SK-N-SH (cell line): Measurements from ENCODE around the gene SPEM3. TPM values are rescaled to one million over a fixed set of nuclear protein-coding genes. Genes with fewer than 3 reads are reported as not detected.

ENCODE experiments used
- CTCF ChIA-PET: fragments of 300-600, 350-600 bp; formaldehyde crosslinking; extraction: SDS; loops from one replicate; lab custom pipeline; 2021; lab: Yijun Ruan, JAX
- POLR2A ChIA-PET: fragments of 350-600 bp; sonication (Branson Sonifier 250); formaldehyde crosslinking; extraction: SDS; loops from one replicate; lab custom pipeline; 2020; ENCODE audit warnings: antibody characterized with exemption, inconsistent platforms; lab: Yijun Ruan, JAX
- DNase-seq: peaks from one replicate; pipeline ENCODE4 v3.0.0; 2012
- H2AFZ ChIP-seq: fragments of 200-600 bp; sonication (generic); 2 replicates; pipeline ENCODE4 v1.8.1; 2016; ENCODE audit warnings: antibody characterized with exemption, mild to moderate bottlenecking, low read depth
- H3F3A ChIP-seq: fragments of 200-600 bp; sonication (generic); replicated peaks from 2 replicates; pipeline ENCODE3; 2016; ENCODE audit warnings: antibody characterized with exemption, mild to moderate bottlenecking; ENCODE audit not compliant: insufficient read depth
- H3K27ac ChIP-seq, 2 experiments: fragments of 200-500 bp in 1 of 2; fragments of 200-600 bp in 1 of 2; sonication (Bioruptor generic) in 1 of 2; sonication (generic), shearing (Covaris generic) in 1 of 2; 2 replicates each; pipeline versions ENCODE4 v1.5.1 to v1.6.1; 2014 to 2016; ENCODE audit warnings: low read depth in 2 of 2, inconsistent platforms in 1 of 2, low read length in 1 of 2, mild to moderate bottlenecking in 1 of 2, mixed read lengths in 1 of 2
- H3K27me3 ChIP-seq: fragments of 200-600 bp; sonication (generic), shearing (Covaris generic); 2 replicates; pipeline ENCODE4 v1.6.1; 2016; ENCODE audit warnings: mixed run types; ENCODE audit not compliant: insufficient read depth
- H3K36me3 ChIP-seq, 2 experiments: fragments of 200-500 bp in 1 of 2; fragments of 200-600 bp in 1 of 2; sonication (Bioruptor generic) in 1 of 2; sonication (generic) in 1 of 2; replicated peaks in 1 of 2; 2 replicates each; pipeline versions ENCODE3 to v1.5.1; 2014 to 2016; ENCODE audit warnings: low read length in 1 of 2, mild to moderate bottlenecking in 1 of 2; ENCODE audit not compliant: insufficient read depth in 2 of 2, control insufficient read depth in 1 of 2
- H3K4me1 ChIP-seq, 2 experiments: fragments of 200-500 bp in 1 of 2; fragments of 200-600 bp in 1 of 2; sonication (Bioruptor generic) in 1 of 2; sonication (generic), shearing (Covaris generic) in 1 of 2; 2 replicates each; pipeline versions ENCODE4 v1.5.1 to v1.6.1; 2014 to 2016; ENCODE audit warnings: low read depth in 1 of 2, low read length in 1 of 2, mixed run types in 1 of 2; ENCODE audit not compliant: insufficient read depth in 2 of 2, control insufficient read depth in 1 of 2
- H3K4me2 ChIP-seq: fragments of 200-600 bp; sonication (generic), shearing (Covaris generic); 2 replicates; pipeline ENCODE4 v1.6.1; 2017; ENCODE audit warnings: mixed run types
- H3K4me3 ChIP-seq, 2 experiments: fragments of 200-500 bp in 1 of 2; fragments of 200-600 bp in 1 of 2; sonication (Bioruptor generic) in 1 of 2; sonication (generic), shearing (Covaris generic) in 1 of 2; 2 replicates each; pipeline versions ENCODE4 v1.5.1 to v1.8.1; 2014 to 2016; ENCODE audit warnings: low read depth in 2 of 2, inconsistent platforms in 1 of 2, low read length in 1 of 2, mild to moderate bottlenecking in 1 of 2, mixed read lengths in 1 of 2, moderate library complexity in 1 of 2
- H3K79me2 ChIP-seq: fragments of 200-600 bp; sonication (generic); 2 replicates; pipeline ENCODE4 v1.8.1; 2017; ENCODE audit warnings: mild to moderate bottlenecking; ENCODE audit not compliant: insufficient read depth
- H3K9ac ChIP-seq: fragments of 200-600 bp; sonication (generic); 2 replicates; pipeline ENCODE4 v1.6.1; 2017; ENCODE audit warnings: mixed run types
- H3K9me2 ChIP-seq: fragments of 200-600 bp; sonication (generic); 2 replicates; pipeline ENCODE4 v1.6.1; 2017; ENCODE audit warnings: mixed run types
- H3K9me3 ChIP-seq: fragments of 200-600 bp; sonication (generic); 2 replicates; pipeline ENCODE4 v1.6.1; 2017; ENCODE audit warnings: mixed run types, mild to moderate bottlenecking, moderate library complexity
- H4K20me1 ChIP-seq: fragments of 200-600 bp; sonication (generic); 2 replicates; pipeline ENCODE4 v1.6.1; 2017; ENCODE audit warnings: mild to moderate bottlenecking, mixed run types; ENCODE audit not compliant: insufficient read depth
- CTCF ChIP-seq: fragments of 200-600 bp; sonication (generic); IDR thresholded peaks from 2 replicates; pipeline ENCODE4 v1.6.1; 2017; ENCODE audit warnings: antibody characterized with exemption, mild to moderate bottlenecking, moderate library complexity
- FOSL2 ChIP-seq: IDR thresholded peaks from 2 replicates; pipeline ENCODE4 v1.4.0; 2012; ENCODE audit warnings: low read depth, mild to moderate bottlenecking, moderate library complexity, borderline replicate concordance
- MAX ChIP-seq: IDR thresholded peaks from 2 replicates; pipeline ENCODE4 v1.4.0; 2012; ENCODE audit warnings: low read depth
- MXI1 ChIP-seq: IDR thresholded peaks from 2 replicates; pipeline ENCODE4 v1.6.1; 2012; ENCODE audit warnings: mild to moderate bottlenecking, low read depth, low read length, improper control_type of control experiment
- NRF1 ChIP-seq: IDR thresholded peaks from 2 replicates; pipeline ENCODE4 v1.6.1; 2012; ENCODE audit warnings: low read depth, mild to moderate bottlenecking, low read length
- POLR2AphosphoS5 ChIP-seq: IDR thresholded peaks from 2 replicates; pipeline ENCODE4 v1.6.1; 2012; ENCODE audit warnings: low read depth, low read length
- RAD21 ChIP-seq: IDR thresholded peaks from 2 replicates; pipeline ENCODE4 v1.6.1; 2012; ENCODE audit warnings: mild to moderate bottlenecking, low read length
- SIN3A ChIP-seq: IDR thresholded peaks from 2 replicates; pipeline ENCODE4 v1.6.1; 2012; ENCODE audit warnings: low read depth, mild to moderate bottlenecking, low read length, moderate library complexity, borderline replicate concordance
- SMC3 ChIP-seq: IDR thresholded peaks from 2 replicates; pipeline ENCODE4 v1.6.1; 2012; ENCODE audit warnings: low read depth, low read length, improper control_type of control experiment
- TAF1 ChIP-seq: IDR thresholded peaks from 2 replicates; pipeline ENCODE4 v1.6.1; 2012; ENCODE audit warnings: low read depth, mild to moderate bottlenecking, low read length, moderate library complexity, borderline replicate concordance
- WGBS: methylation state at CpG from one replicate; pipeline ENCODE4 v1.1.6; 2017; ENCODE audit warnings: low lambda C conversion rate; 5-methylcytosine and 5-hydroxymethylcytosine counted together
- polyA plus RNA-seq, 3 experiments: library from polyadenylated mRNA; depleted of rRNA; stranded (reverse); fragments of >200 nt; gene quantifications; 2 replicates each; pipeline ENCODE4 v1.2.3, GENCODE V29; 2012

The SPEM3 gene
- polyA plus RNA-seq, 1 of the 3 experiments (the other 2 are of a cell fraction), result not detected

- Histone ChIP-seq H3K27ac (peak overlapping the region in 1 of 2 experiments; percentile 55; a peak in 1 of 4 replicates), H3K9me2 (no peaks in the 10 kb centered on the region), H3K9ac (peak overlapping the region; percentile 13; the same call in 1 of the 2 replicates), H3K79me2 (peaks cover 7% of the 10 kb centered on the region; the same call in 1 of the 2 replicates), H3K27me3 (no peaks in the 10 kb centered on the region), H3K9me3 (no peaks in the 10 kb centered on the region), H2AFZ (peak overlapping the region; percentile 62), H3K36me3 (peaks cover 0 to 4% of the 10 kb centered on the region in 2 experiments), H3K4me3 (peak overlapping the region; percentile 67 to 86), H3K4me2 (peak overlapping the region; percentile 91), H3F3A (peaks cover 11% of the 10 kb centered on the region), H3K4me1 (peaks cover 0 to 18% of the 10 kb centered on the region in 2 experiments; a peak in 1 of 4 replicates), H4K20me1 (no peaks in the 10 kb centered on the region)
- DNase-seq, result peak; percentile 57
- ChIA-PET CTCF (interaction anchor here (0.7 to 3.9 kb wide), 24 partner anchors 8 to 703 kb away, joined by 3 to 27 read pairs (median 6); partner anchors contain the start of genes ACAP1, CHRNB1, NLGN2 and POLR2A), POLR2A (interaction anchor here (1.1 to 1.9 kb wide), 3 partner anchors 32 to 53 kb away, joined by 3 to 11 read pairs (median 4); partner anchors contain the start of genes POLR2A and TMEM256)
- TF ChIP-seq CTCF, result peak; percentile 22
- TF ChIP-seq POLR2AphosphoS5, result no peak
- WGBS, result 41% methylated on average over 30 of the region's 49 CpGs
Measured at GRCh38 chr17:7435676-7436555, 7.3 kb downstream of the SPEM3 start.

- Histone ChIP-seq H3K9me2 (no peaks in the 10 kb centered on the region), H3K4me2 (peak overlapping the region; percentile 91), H3F3A (peaks cover 14% of the 10 kb centered on the region), H3K27ac (no peak overlapping the region), H3K36me3 (peaks cover 0 to 4% of the 10 kb centered on the region in 2 experiments), H3K9me3 (no peaks in the 10 kb centered on the region), H3K9ac (no peak overlapping the region), H3K4me1 (peaks cover 0 to 27% of the 10 kb centered on the region in 2 experiments; a peak in 1 of 4 replicates), H3K79me2 (peaks cover 7% of the 10 kb centered on the region; the same call in 1 of the 2 replicates), H2AFZ (no peak overlapping the region), H3K4me3 (peak overlapping the region; percentile 23 to 86; a peak in 2 of 4 replicates), H3K27me3 (no peaks in the 10 kb centered on the region), H4K20me1 (no peaks in the 10 kb centered on the region)
- ChIA-PET POLR2A (interaction anchor here (1.0 to 1.9 kb wide), 4 partner anchors 33 to 80 kb away, joined by 3 to 11 read pairs (median 4); partner anchors contain the start of genes POLR2A and TMEM256), CTCF (interaction anchor here (0.6 to 3.9 kb wide), 38 partner anchors 9 to 702 kb away, joined by 3 to 27 read pairs (median 4); partner anchors contain the start of genes ACAP1, CHRNB1, NLGN2 and POLR2A)
- no peak for TF ChIP-seq FOSL2
- TF ChIP-seq NRF1, result no peak
- TF ChIP-seq TAF1, result no peak
- peak; percentile 34; the same call in 1 of the 2 replicates for TF ChIP-seq MAX
- peak; percentile 23; the same call in 1 of the 2 replicates for TF ChIP-seq SIN3A
- TF ChIP-seq RAD21, result peak; percentile 63
- peak; percentile 53; the same call in 1 of the 2 replicates for TF ChIP-seq SMC3
- TF ChIP-seq MXI1, result peak; percentile 54
- peak; percentile 51 for TF ChIP-seq CTCF
- peak; percentile 80 for DNase-seq
- 60% methylated on average over 33 of the region's 92 CpGs for WGBS
Measured at GRCh38 chr17:7436556-7437368, 8.1 kb downstream of the SPEM3 start.
